Panc1 (cell line): Measurements from ENCODE around the gene METTL6. TPM values are rescaled to one million over a fixed set of nuclear protein-coding genes. Genes with fewer than 3 reads are reported as not detected.

ENCODE experiments used
- ATAC-seq: fragments of 200-7000 bp; cut with Tn5 transposase; 2 replicates; pipeline ENCODE4 v1.9.1; 2020; ENCODE audit warnings: mild to moderate bottlenecking, moderate library complexity
- BruUV-seq: library from RNA; stranded (reverse); fragments of 400-500 nt; replicated peaks from 2 replicates; lab custom pipeline; 2021; lab: Mats Ljungman, UMichigan
- CTCF ChIA-PET: fragments of 300-600 bp; sonication (Branson Sonifier 250); formaldehyde crosslinking; loops from one replicate; lab custom pipeline; 2022; ENCODE audit warnings: antibody characterized with exemption; lab: Charles Lee
- POLR2A ChIA-PET: fragments of 300-600 bp; sonication (Branson Sonifier 250); formaldehyde crosslinking; loops from one replicate; lab custom pipeline; 2022; ENCODE audit warnings: antibody characterized with exemption; lab: Charles Lee
- DNase-seq: peaks from one replicate; pipeline ENCODE4 v3.0.0-alpha.2; 2010; ENCODE audit warnings: low read depth, low spot score
- H3K27ac ChIP-seq: 2 replicates; pipeline ENCODE4 v1.5.1; 2011; ENCODE audit warnings: mild to moderate bottlenecking, low read length, inconsistent platforms
- H3K27me3 ChIP-seq: fragments of 200-500 bp; sonication (Bioruptor generic); 2 replicates; pipeline ENCODE4 v1.6.0; 2014; ENCODE audit warnings: low read length, inconsistent platforms; ENCODE audit not compliant: control insufficient read depth, insufficient read depth
- H3K36me3 ChIP-seq: fragments of 200-500 bp; sonication (Bioruptor generic); 2 replicates; pipeline ENCODE4 v1.5.1; 2014; ENCODE audit warnings: inconsistent platforms, mild to moderate bottlenecking, low read length, moderate library complexity; ENCODE audit not compliant: control insufficient read depth, insufficient read depth
- H3K4me1 ChIP-seq: 2 replicates; pipeline ENCODE4 v1.5.1; 2011; ENCODE audit warnings: inconsistent platforms, mild to moderate bottlenecking, low read length, moderate library complexity; ENCODE audit not compliant: control insufficient read depth, insufficient read depth
- H3K4me3 ChIP-seq, 2 experiments: 2 replicates each; pipeline ENCODE4 v1.5.1; 2011 to 2012; ENCODE audit warnings: low read depth in 2 of 2, low read length in 2 of 2, mild to moderate bottlenecking in 2 of 2, inconsistent platforms in 1 of 2, moderate library complexity in 1 of 2
- H3K9me3 ChIP-seq: fragments of 200-500 bp; sonication (Bioruptor generic); 2 replicates; pipeline ENCODE4 v1.5.1; 2014; ENCODE audit warnings: low read depth, mild to moderate bottlenecking, inconsistent platforms, low read length, moderate library complexity; ENCODE audit not compliant: control insufficient read depth, insufficient read depth
- CTCF ChIP-seq: fragments of 450-650 bp; IDR thresholded peaks from 2 replicates; pipeline ENCODE4 v1.5.1; 2017; ENCODE audit warnings: mild to moderate bottlenecking
- POLR2AphosphoS5 ChIP-seq: IDR thresholded peaks from 2 replicates; pipeline ENCODE4 v1.6.1; 2012; ENCODE audit warnings: mild to moderate bottlenecking, low read depth, low read length, moderate library complexity
- REST ChIP-seq, 2 experiments: IDR thresholded peaks; 2 replicates each; pipeline ENCODE4 v1.6.1; 2011 to 2012; ENCODE audit warnings: low read depth in 2 of 2, control low read depth in 1 of 2, low read length in 1 of 2, mild to moderate bottlenecking in 1 of 2, moderate library complexity in 1 of 2; ENCODE audit not compliant: insufficient read depth in 1 of 2
- SIN3A ChIP-seq: IDR thresholded peaks from 2 replicates; pipeline ENCODE4 v1.6.1; 2012; ENCODE audit warnings: low read depth, mild to moderate bottlenecking, low read length, moderate library complexity, borderline replicate concordance; ENCODE audit not compliant: insufficient read depth
- TCF7L2 ChIP-seq: IDR thresholded peaks from 2 replicates; pipeline ENCODE4 v1.6.1; 2011; ENCODE audit warnings: mild to moderate bottlenecking, low read depth, low read length, inconsistent platforms
- in situ Hi-C: cut with HindIII; loops from 2 replicates; pipeline ENCODE4 v1.10.0; 2016; ENCODE audit warnings: low sequenced_read_pairs, low pct_unique_long_range_greater_than_20kb
- intact Hi-C: fragments of 100-400 bp; cut with micrococcal nuclease; formaldehyde crosslinking; loops from one replicate; pipeline ENCODE4 v1.10.0; 2022; ENCODE audit not compliant: unreplicated experiment
- total RNA-seq: library from RNA; stranded (reverse); gene quantifications from one replicate; pipeline ENCODE4 v1.2.1, GENCODE V29; 2021; ENCODE audit not compliant: unreplicated experiment

METTL6 gene
- total RNA-seq, 1 experiment from 2014 or later: 16.5 TPM

GRCh38 chr3:15436246-15436645 lies 8.9 kb upstream of the METTL6 start:
- Histone ChIP-seq H3K4me3 (no peak overlapping the region), H3K4me1 (no peaks in the 10 kb centered on the region), H3K27me3 (no peaks in the 10 kb centered on the region), H3K27ac (no peak overlapping the region), H3K9me3 (no peaks in the 10 kb centered on the region), H3K36me3 (peaks cover 34% of the 10 kb centered on the region)
- in situ Hi-C loops: no loop called here
- no TSS peak for BruUV-seq
- TF ChIP-seq TCF7L2 (no peak), POLR2AphosphoS5 (no peak), REST (IDR thresholded peaks at IDR 0.05; ENCODE audit: insufficient read depth in 1 of 2, low read depth in 2 of 2, low read length in 1 of 2) (no peak), SIN3A (no peak), CTCF (no peak)
- POLR2A ChIA-PET: no interaction called here
- ATAC-seq (no peak), DNase-seq (no peak)
- intact Hi-C loops: no loop called here
- CTCF ChIA-PET: no interaction called here

GRCh38 chr3:15434756-15435155 lies 7.4 kb upstream of the METTL6 start:
- ATAC-seq (no peak), DNase-seq (no peak)
- BruUV-seq: no TSS peak
- Histone ChIP-seq H3K9me3 (no peaks in the 10 kb centered on the region), H3K4me1 (no peaks in the 10 kb centered on the region), H3K4me3 (no peak overlapping the region), H3K27me3 (no peaks in the 10 kb centered on the region), H3K27ac (no peak overlapping the region), H3K36me3 (peaks cover 30% of the 10 kb centered on the region)
- no peak for TF ChIP-seq CTCF
- peak; percentile 79 to 83 for TF ChIP-seq REST (IDR thresholded peaks at IDR 0.05; ENCODE audit: insufficient read depth in 1 of 2, low read depth in 2 of 2, low read length in 1 of 2)
- TF ChIP-seq TCF7L2: no peak
- no peak for TF ChIP-seq SIN3A
- TF ChIP-seq POLR2AphosphoS5: no peak
- ChIA-PET CTCF (no interaction called here), POLR2A (no interaction called here)
- in situ Hi-C loops (no loop called here), intact Hi-C loops (loop anchor here (5.0 kb wide), 1 partner anchor 123 kb away; no protein-coding TSS in a partner anchor)
